Hepatocyte (in vitro differentiated cells): ENCODE results near the gene AKAP12. TPM values are rescaled to one million over a fixed set of nuclear protein-coding genes. Genes with fewer than 3 reads are reported as not detected.

Experiments used
- DNase-seq: peaks from one replicate; pipeline ENCODE4 v3.0.0-alpha.2; 2016; ENCODE audit warnings: low spot score
- H2AFZ ChIP-seq: fragments of 200-600 bp; sonication (generic); 2 replicates; pipeline ENCODE4 v1.6.0; 2016; ENCODE audit warnings: antibody characterized with exemption, mild to moderate bottlenecking
- H3K27ac ChIP-seq: fragments of 200-600 bp; sonication (generic); 2 replicates; pipeline ENCODE4 v1.5.1; 2016; ENCODE audit warnings: mild to moderate bottlenecking
- H3K27me3 ChIP-seq: fragments of 200-600 bp; sonication (generic); 2 replicates; pipeline ENCODE4 v1.6.1; 2016
- H3K36me3 ChIP-seq: fragments of 200-600 bp; sonication (generic); replicated peaks from 2 replicates; pipeline ENCODE4 v1.5.1; 2016; ENCODE audit warnings: low read depth; ENCODE audit not compliant: insufficient read depth
- H3K4me1 ChIP-seq: fragments of 200-600 bp; sonication (generic); 2 replicates; pipeline ENCODE4 v1.5.1; 2016; ENCODE audit warnings: mild to moderate bottlenecking, moderate library complexity; ENCODE audit not compliant: insufficient read depth
- H3K4me2 ChIP-seq: fragments of 200-600 bp; sonication (generic); 2 replicates; pipeline ENCODE4 v1.6.0; 2016
- H3K4me3 ChIP-seq: fragments of 200-600 bp; sonication (generic); 2 replicates; pipeline ENCODE4 v1.5.1; 2016; ENCODE audit warnings: mild to moderate bottlenecking
- H3K79me2 ChIP-seq: fragments of 200-600 bp; sonication (generic); 2 replicates; pipeline ENCODE4 v1.6.0; 2017; ENCODE audit warnings: mild to moderate bottlenecking
- H3K9me2 ChIP-seq: fragments of 200-600 bp; sonication (generic); replicated peaks from 2 replicates; pipeline ENCODE4 v1.6.0; 2017; ENCODE audit warnings: mild to moderate bottlenecking; ENCODE audit not compliant: insufficient read depth
- H3K9me3 ChIP-seq: fragments of 200-600 bp; sonication (generic); 2 replicates; pipeline ENCODE4 v1.5.1; 2016; ENCODE audit warnings: low read depth, mild to moderate bottlenecking
- H4K20me1 ChIP-seq: fragments of 200-600 bp; sonication (generic); 2 replicates; pipeline ENCODE4 v1.6.0; 2016; ENCODE audit warnings: mild to moderate bottlenecking; ENCODE audit not compliant: insufficient read depth, poor library complexity, severe bottlenecking
- CTCF ChIP-seq: fragments of 200-600 bp; sonication (generic); IDR thresholded peaks from 2 replicates; pipeline ENCODE4 v1.5.1; 2016; ENCODE audit warnings: antibody characterized with exemption, mild to moderate bottlenecking; ENCODE audit not compliant: poor library complexity
- EZH2 ChIP-seq: fragments of 200-600 bp; sonication (generic); IDR thresholded peaks from 2 replicates; pipeline ENCODE4 v1.6.1; 2016; ENCODE audit warnings: antibody characterized with exemption, mild to moderate bottlenecking, borderline replicate concordance
- EZH2phosphoT487 ChIP-seq: fragments of 200-600 bp; sonication (generic); IDR thresholded peaks from one replicate; pipeline ENCODE4 v1.6.1; 2018; ENCODE audit warnings: antibody characterized with exemption, mild to moderate bottlenecking, low read depth, moderate library complexity; ENCODE audit not compliant: unreplicated experiment, severe bottlenecking
- WGBS: methylation state at CpG from one replicate; pipeline ENCODE4 v1.1.6; 2016; ENCODE audit warnings: low lambda C conversion rate; ENCODE audit errors: missing lambda C conversion rate; 5-methylcytosine and 5-hydroxymethylcytosine counted together
- polyA plus RNA-seq: library from polyadenylated mRNA; unstranded; fragments of >200 nt; fragmentation: Nextera tagmentation; extraction: Ambion mirVana; gene quantifications from 2 replicates; pipeline ENCODE4 v1.2.1, GENCODE V29; 2016
- total RNA-seq: library from RNA; depleted of rRNA; stranded (reverse); fragments of >200 nt; gene quantifications from 2 replicates; pipeline ENCODE4 v1.2.3, GENCODE V29; 2014

AKAP12 gene
- total and polyA plus RNA-seq, 2 experiments from 2014 or later, result 32.1 to 46.2 TPM

GRCh38 chr6:151317103-151317994, 77.6 kb downstream of the AKAP12 start:
- H3K4me3 ChIP-seq, result no peak overlapping the region
- no peaks in the 10 kb centered on the region for H3K36me3 ChIP-seq
- no peaks in the 10 kb centered on the region for H3K9me2 ChIP-seq
- no peaks in the 10 kb centered on the region for H3K27me3 ChIP-seq
- H3K79me2 ChIP-seq, result peaks cover 2% of the 10 kb centered on the region
- DNase-seq, result peak; percentile 13
- no peaks in the 10 kb centered on the region for H3K9me3 ChIP-seq
- TF ChIP-seq CTCF, result no peak
- no peak for TF ChIP-seq EZH2
- TF ChIP-seq EZH2phosphoT487, result no peak
- 58% methylated on average over 2 of the region's 2 CpGs for WGBS
- H3K27ac ChIP-seq, result peak overlapping the region; percentile 58
- H4K20me1 ChIP-seq, result no peaks in the 10 kb centered on the region
- peak overlapping the region; percentile 6 for H3K4me2 ChIP-seq
- H3K4me1 ChIP-seq, result peaks cover 10% of the 10 kb centered on the region
- no peak overlapping the region for H2AFZ ChIP-seq

GRCh38 chr6:151317995-151318365, 78.2 kb downstream of the AKAP12 start:
- H2AFZ ChIP-seq, result no peak overlapping the region
- H3K9me2 ChIP-seq, result no peaks in the 10 kb centered on the region
- H3K4me3 ChIP-seq, result no peak overlapping the region
- no peak for DNase-seq
- no peaks in the 10 kb centered on the region for H3K27me3 ChIP-seq
- H3K9me3 ChIP-seq, result no peaks in the 10 kb centered on the region
- 60% methylated on average over 3 of the region's 3 CpGs for WGBS
- peaks cover 2% of the 10 kb centered on the region for H3K79me2 ChIP-seq
- H3K4me1 ChIP-seq, result peaks cover 10% of the 10 kb centered on the region
- TF ChIP-seq EZH2 (no peak), EZH2phosphoT487 (no peak), CTCF (no peak)
- H3K27ac ChIP-seq, result peak overlapping the region; percentile 58
- no peaks in the 10 kb centered on the region for H3K36me3 ChIP-seq
- no peaks in the 10 kb centered on the region for H4K20me1 ChIP-seq
- H3K4me2 ChIP-seq, result no peak overlapping the region

GRCh38 chr6:151320140-151320539, 80.4 kb downstream of the AKAP12 start:
- Histone ChIP-seq H3K4me1 (peaks cover 10% of the 10 kb centered on the region), H3K4me3 (no peak overlapping the region), H4K20me1 (no peaks in the 10 kb centered on the region), H2AFZ (no peak overlapping the region), H3K36me3 (no peaks in the 10 kb centered on the region), H3K9me2 (no peaks in the 10 kb centered on the region), H3K4me2 (no peak overlapping the region), H3K27me3 (no peaks in the 10 kb centered on the region), H3K79me2 (peaks cover 2% of the 10 kb centered on the region), H3K9me3 (no peaks in the 10 kb centered on the region), H3K27ac (no peak overlapping the region)
- DNase-seq, result no peak
- WGBS, result 96% methylated on average over 7 of the region's 7 CpGs
- no peak for TF ChIP-seq CTCF
- no peak for TF ChIP-seq EZH2
- TF ChIP-seq EZH2phosphoT487, result no peak
